IMR-90 (cell line): Measurements from ENCODE around the gene GIMAP4. TPM values are rescaled to one million over a fixed set of nuclear protein-coding genes. Genes with fewer than 3 reads are reported as not detected.

ENCODE experiments used
- ATAC-seq: fragments of 200-7000 bp; cut with Tn5 transposase; 2 replicates; pipeline ENCODE4 v1.9.1; 2020; ENCODE audit warnings: low read depth, mild to moderate bottlenecking, moderate library complexity
- BruUV-seq: library from RNA; stranded (reverse); fragments of 400-500 nt; replicated peaks from 2 replicates; lab custom pipeline; 2021; lab: Mats Ljungman, UMichigan
- CTCF ChIA-PET: fragments of 300-600 bp; formaldehyde crosslinking; extraction: SDS; loops from one replicate; lab custom pipeline; 2021; ENCODE audit warnings: antibody characterized with exemption; lab: Yijun Ruan, JAX
- POLR2A ChIA-PET: fragments of 300-600 bp; sonication (Branson Sonifier 250); formaldehyde crosslinking; loops from one replicate; lab custom pipeline; 2022; ENCODE audit warnings: antibody characterized with exemption; ENCODE audit not compliant: unreplicated experiment; lab: Charles Lee
- DNase-seq: peaks from one replicate; pipeline ENCODE4 v3.0.0; 2013
- H2AFZ ChIP-seq: replicated peaks from 2 replicates; pipeline ENCODE3; 2013; ENCODE audit warnings: low read length, mild to moderate bottlenecking; ENCODE audit not compliant: poor library complexity
- H2AK5ac ChIP-seq: 2 replicates; pipeline ENCODE4 v1.6.1; 2013; ENCODE audit warnings: low read depth, low read length, inconsistent platforms
- H2AK9ac ChIP-seq: replicated peaks from 2 replicates; pipeline ENCODE3; 2013; ENCODE audit warnings: mild to moderate bottlenecking, low read depth, low read length, moderate library complexity; ENCODE audit not compliant: poor library complexity
- H2BK120ac ChIP-seq: 2 replicates; pipeline ENCODE4 v1.6.1; 2013; ENCODE audit warnings: low read depth, low read length, inconsistent platforms
- H2BK15ac ChIP-seq: 3 replicates; pipeline ENCODE4 v1.6.1; 2013; ENCODE audit warnings: low read depth, low read length, inconsistent platforms
- H2BK20ac ChIP-seq: 2 replicates; pipeline ENCODE4 v1.6.1; 2013; ENCODE audit warnings: low read depth, mild to moderate bottlenecking, inconsistent platforms, low read length, moderate library complexity
- H2BK5ac ChIP-seq: 2 replicates; pipeline ENCODE4 v1.6.1; 2013; ENCODE audit warnings: mild to moderate bottlenecking, low read depth, low read length, inconsistent platforms; ENCODE audit not compliant: poor library complexity, severe bottlenecking
- H3K14ac ChIP-seq: replicated peaks from 2 replicates; pipeline ENCODE4 v1.6.1; 2013; ENCODE audit warnings: low read depth, low read length, inconsistent platforms
- H3K18ac ChIP-seq: 2 replicates; pipeline ENCODE4 v1.6.1; 2013; ENCODE audit warnings: low read depth, low read length, control low read depth
- H3K23ac ChIP-seq: 2 replicates; pipeline ENCODE4 v1.6.1; 2013; ENCODE audit warnings: low read depth, low read length, inconsistent platforms
- H3K27ac ChIP-seq: 2 replicates; pipeline ENCODE4 v1.5.1; 2013; ENCODE audit warnings: mild to moderate bottlenecking, control low read depth, low read length; ENCODE audit not compliant: insufficient read depth
- H3K27me3 ChIP-seq: 2 replicates; pipeline ENCODE4 v1.6.1; 2013; ENCODE audit warnings: low read length; ENCODE audit not compliant: control insufficient read depth, insufficient read depth
- H3K36me3 ChIP-seq: 2 replicates; pipeline ENCODE4 v1.6.1; 2013; ENCODE audit warnings: low read length, mixed read lengths; ENCODE audit not compliant: control insufficient read depth, insufficient read depth
- H3K4ac ChIP-seq: 2 replicates; pipeline ENCODE4 v1.6.1; 2013; ENCODE audit warnings: low read depth, low read length, inconsistent platforms
- H3K4me1 ChIP-seq: 2 replicates; pipeline ENCODE4 v1.6.1; 2013; ENCODE audit warnings: low read length, mixed read lengths; ENCODE audit not compliant: control insufficient read depth, insufficient read depth
- H3K4me2 ChIP-seq: 2 replicates; pipeline ENCODE4 v1.6.1; 2013; ENCODE audit warnings: low read depth, mild to moderate bottlenecking, control low read depth, low read length, moderate library complexity
- H3K4me3 ChIP-seq: 2 replicates; pipeline ENCODE4 v1.5.1; 2013; ENCODE audit warnings: low read depth, mild to moderate bottlenecking, control low read depth, low read length, moderate library complexity; ENCODE audit not compliant: insufficient read depth
- H3K56ac ChIP-seq: 2 replicates; pipeline ENCODE4 v1.6.1; 2013; ENCODE audit warnings: low read length, inconsistent platforms; ENCODE audit not compliant: insufficient read depth; ENCODE audit errors: extremely low read depth
- H3K79me1 ChIP-seq, 2 experiments: 2 replicates each; pipeline ENCODE4 v1.6.1; 2013; ENCODE audit warnings: low read length in 2 of 2, inconsistent platforms in 1 of 2, low read depth in 1 of 2
- H3K9ac ChIP-seq: 2 replicates; pipeline ENCODE4 v1.6.1; 2013; ENCODE audit warnings: low read depth, low read length, control low read depth
- H3K9me1 ChIP-seq: 2 replicates; pipeline ENCODE4 v1.6.1; 2013; ENCODE audit warnings: low read length, inconsistent platforms; ENCODE audit not compliant: insufficient read depth
- H3K9me3 ChIP-seq: 2 replicates; pipeline ENCODE4 v1.6.1; 2013; ENCODE audit warnings: low read length; ENCODE audit not compliant: control insufficient read depth, insufficient read depth
- H4K20me1 ChIP-seq: 2 replicates; pipeline ENCODE4 v1.6.1; 2013; ENCODE audit warnings: low read length, inconsistent platforms; ENCODE audit not compliant: insufficient read depth
- H4K5ac ChIP-seq: 2 replicates; pipeline ENCODE4 v1.6.1; 2013; ENCODE audit warnings: mild to moderate bottlenecking, low read depth, low read length, control low read depth
- H4K8ac ChIP-seq, 2 experiments: 2 replicates each; pipeline ENCODE4 v1.6.1; 2013; ENCODE audit warnings: low read depth in 2 of 2, low read length in 2 of 2, control low read depth in 1 of 2, inconsistent platforms in 1 of 2
- H4K91ac ChIP-seq: 2 replicates; pipeline ENCODE4 v1.6.1; 2013; ENCODE audit warnings: low read depth, low read length, inconsistent platforms; ENCODE audit not compliant: insufficient read depth
- CHD1 ChIP-seq: IDR thresholded peaks from 2 replicates; pipeline ENCODE4 v1.6.1; 2012; ENCODE audit warnings: low read depth, low read length, improper control_type of control experiment
- CTCF ChIP-seq: conservative IDR thresholded peaks from 2 replicates; pipeline ENCODE4 v1.5.1; 2012; ENCODE audit warnings: mild to moderate bottlenecking, low read depth, low read length, improper control_type of control experiment
- FOS ChIP-seq: fragments of 150-350 bp; IDR thresholded peaks from 2 replicates; pipeline ENCODE4 v1.6.1; 2016; ENCODE audit warnings: low read depth, low read length
- RAD21 ChIP-seq: IDR thresholded peaks from 2 replicates; pipeline ENCODE4 v1.6.1; 2012; ENCODE audit warnings: low read length, improper control_type of control experiment
- RFX5 ChIP-seq: IDR thresholded peaks from 2 replicates; pipeline ENCODE4 v1.8.0; 2012; ENCODE audit warnings: low read depth, mild to moderate bottlenecking, low read length, moderate library complexity
- WGBS, 2 experiments: methylation state at CpG; one replicate each; pipeline versions ENCODE4 v1.1.5 to v1.1.7; 2013; ENCODE audit warnings: missing lambda C conversion rate in 2 of 2; ENCODE audit not compliant: insufficient read length in 1 of 2; ENCODE audit errors: extremely low coverage in 2 of 2; 5-methylcytosine and 5-hydroxymethylcytosine counted together
- dilution Hi-C: fragments of 300-500 bp; cut with HindIII; formaldehyde crosslinking; loops from one replicate; pipeline ENCODE4 v1.14.3; 2018; ENCODE audit warnings: low sequenced_read_pairs; ENCODE audit not compliant: unreplicated experiment
- in situ Hi-C: fragments of 300-500 bp; cut with MboI; formaldehyde crosslinking; loops from 3 replicates; pipeline ENCODE4 v1.14.3; 2019; ENCODE audit warnings: low sequenced_read_pairs, inconsistent platforms, mixed read lengths
- intact Hi-C: fragments of 100-400 bp; cut with micrococcal nuclease; formaldehyde crosslinking; loops from 2 replicates; pipeline ENCODE4 v1.10.0; 2022
- polyA plus RNA-seq, 3 experiments: library from polyadenylated mRNA; depleted of rRNA; stranded (reverse); fragments of >200 nt; gene quantifications; 2 replicates each; pipeline ENCODE4 v1.2.3, GENCODE V29; 2012; ENCODE audit warnings: low replicate concordance in 1 of 3
- total RNA-seq: library from RNA; depleted of rRNA; stranded (reverse); fragments of >200 nt; gene quantifications from 2 replicates; pipeline ENCODE4 v1.2.3, GENCODE V29; 2012
- TF ChIP-seq, protein P1 (sequence below): fragments of 150-350 bp; IDR thresholded peaks from 2 replicates; pipeline ENCODE4 v1.6.1; 2017; ENCODE audit warnings: mild to moderate bottlenecking, antibody characterized with exemption, low read length, low read depth

Gene GIMAP4
- total and polyA plus RNA-seq, 2 of the 4 experiments (the other 2 are of a cell fraction), result not detected

- Histone ChIP-seq H2BK20ac (no peak overlapping the region), H3K36me3 (no peaks in the 10 kb centered on the region), H2AK9ac (no peak overlapping the region), H3K23ac (no peak overlapping the region), H2BK15ac (no peak overlapping the region), H2AK5ac (no peak overlapping the region), H4K91ac (no peak overlapping the region), H3K27me3 (no peaks in the 10 kb centered on the region), H3K9ac (no peak overlapping the region), H3K4me1 (no peaks in the 10 kb centered on the region), H3K18ac (no peak overlapping the region), H3K9me3 (0 out of 2 replicates have a peak, but pooled peaks cover 5% of the 10 kb centered on the region), H3K79me1 (no peaks in the 10 kb centered on the region), H4K20me1 (no peaks in the 10 kb centered on the region), H3K9me1 (no peaks in the 10 kb centered on the region), H3K14ac (no peak overlapping the region), H3K4me3 (no peak overlapping the region), H3K4ac (no peak overlapping the region), H2BK5ac (no peak overlapping the region), H3K56ac (no peak overlapping the region), H4K5ac (no peak overlapping the region), H3K27ac (no peak overlapping the region), H2BK120ac (no peak overlapping the region), H3K4me2 (no peak overlapping the region), H2AFZ (no peak overlapping the region), H4K8ac (no peak overlapping the region)
- dilution Hi-C loops (no loop called here), intact Hi-C loops (no loop called here), in situ Hi-C loops (no loop called here)
- ChIA-PET CTCF (no interaction called here), POLR2A (no interaction called here)
- ATAC-seq, result no peak
- no peak for TF ChIP-seq CHD1
- TF ChIP-seq, protein P1, sequence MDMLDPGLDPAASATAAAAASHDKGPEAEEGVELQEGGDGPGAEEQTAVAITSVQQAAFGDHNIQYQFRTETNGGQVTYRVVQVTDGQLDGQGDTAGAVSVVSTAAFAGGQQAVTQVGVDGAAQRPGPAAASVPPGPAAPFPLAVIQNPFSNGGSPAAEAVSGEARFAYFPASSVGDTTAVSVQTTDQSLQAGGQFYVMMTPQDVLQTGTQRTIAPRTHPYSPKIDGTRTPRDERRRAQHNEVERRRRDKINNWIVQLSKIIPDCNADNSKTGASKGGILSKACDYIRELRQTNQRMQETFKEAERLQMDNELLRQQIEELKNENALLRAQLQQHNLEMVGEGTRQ, result no peak
- TF ChIP-seq RAD21, result no peak
- TF ChIP-seq FOS, result no peak
- TF ChIP-seq CTCF, result no peak
- TF ChIP-seq RFX5, result no peak
- WGBS, 2 experiments, result 0% methylated on average over 1 of the region's 3 CpGs; no CpG with 5 or more reads in 1 of the 2 experiments
- BruUV-seq, result no TSS peak
- no peak for DNase-seq
Measured at GRCh38 chr7:150612925-150613324, 45.7 kb downstream of the GIMAP4 start.
